ENCODE measurements around the gene RASA3.

GRCh38 chr13:114022876-114023275 lies 109.5 kb downstream of the RASA3 start:
- TF ChIP-seq ZBTB21 (CRISPR knock-in tag; IDR thresholded peaks at IDR 0.05; ENCODE audit: borderline replicate concordance) (no peak), CTCF (IDR thresholded peaks at IDR 0.05) (no peak), MAX (CRISPR knock-in tag; IDR thresholded peaks at IDR 0.05) (no peak), JUN (CRISPR knock-in tag; IDR thresholded peaks at IDR 0.05) (no peak), IRF1 (CRISPR knock-in tag; IDR thresholded peaks at IDR 0.05) (no peak), USF2 (CRISPR knock-in tag; IDR thresholded peaks at IDR 0.05) (no peak), FOXP4 (CRISPR knock-in tag; IDR thresholded peaks at IDR 0.05) (no peak), ESRRA (CRISPR knock-in tag; IDR thresholded peaks at IDR 0.05; ENCODE audit: borderline replicate concordance) (no peak), KAT7 (CRISPR knock-in tag; IDR thresholded peaks at IDR 0.05; ENCODE audit: borderline replicate concordance) (no peak), E2F1 (CRISPR knock-in tag; IDR thresholded peaks at IDR 0.05) (no peak), PREB (CRISPR knock-in tag; IDR thresholded peaks at IDR 0.05; ENCODE audit: borderline replicate concordance) (no peak), SP1 (CRISPR knock-in tag; conservative IDR thresholded peaks at IDR 0.05) (no peak)
